ENCODE data around the gene KANK3. TPM values are rescaled to one million over a fixed set of nuclear protein-coding genes. Genes with fewer than 3 reads are reported as not detected.

Gene KANK3
- total and polyA plus RNA-seq, 9 of the 15 experiments (the other 6 are each of a cell fraction or from before 2014, with no cell fraction given): 0.03 to 0.40 (median 0.08) TPM; not detected in 6

DNA sequence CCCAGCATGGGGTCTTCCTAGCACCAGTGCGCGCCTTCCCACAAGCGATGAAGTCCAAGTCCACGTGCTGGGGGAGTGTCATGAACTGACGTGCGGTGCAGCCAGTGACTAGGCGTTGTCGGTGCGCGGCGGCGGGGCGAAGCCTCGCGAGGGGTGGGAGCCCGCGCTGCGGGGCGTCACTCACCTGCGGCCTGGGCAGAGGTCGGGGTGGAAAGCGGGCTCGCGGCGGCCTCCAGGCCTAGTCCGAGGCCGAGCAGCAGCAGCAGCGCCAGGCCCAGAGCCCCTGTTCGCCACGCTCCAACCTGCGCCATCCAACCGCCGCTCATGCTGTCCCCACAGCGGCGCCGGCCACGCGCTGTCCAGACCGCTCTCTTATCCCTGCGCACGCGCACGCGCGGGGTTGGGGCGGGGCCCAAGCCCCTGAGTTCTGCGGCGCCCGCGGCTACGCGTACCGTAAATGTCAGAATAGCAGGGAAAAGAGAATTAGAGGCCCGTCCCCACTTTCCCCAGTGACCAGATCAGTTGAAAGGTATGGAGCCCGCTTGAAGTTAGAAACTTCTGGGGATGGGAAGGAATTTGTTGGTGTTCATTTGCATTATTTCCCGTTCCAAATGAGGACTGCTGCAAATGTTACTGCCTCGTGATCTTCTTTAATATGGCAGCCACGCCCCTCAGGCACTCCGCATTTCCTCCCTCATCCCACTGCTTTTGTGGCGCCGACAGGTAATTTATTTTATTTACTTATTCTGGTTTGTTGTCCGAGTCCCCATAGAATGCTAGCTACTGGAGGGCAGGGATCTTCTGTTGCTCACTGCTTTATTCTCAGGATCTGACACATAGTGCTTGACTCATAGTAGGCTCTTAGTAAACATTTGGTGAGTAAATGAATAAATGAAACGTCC is 34.8 kb downstream of the KANK3 start, which contains the start of gene CD320 (continued):
- TF ChIP-seq KLF1 (tag; IDR thresholded peaks at IDR 0.05) (peak; percentile 72; the same call in 1 of the 2 replicates), PHTF2 (CRISPR knock-in tag; IDR thresholded peaks at IDR 0.05) (no peak), SNIP1 (IDR thresholded peaks at IDR 0.05; ENCODE audit: low read depth) (no peak), IRF2 (CRISPR knock-in tag; IDR thresholded peaks at IDR 0.05) (no peak), RBM39 (optimal IDR thresholded peaks at IDR 0.05; ENCODE audit: low read depth, low read length) (no peak), NR2C2 (CRISPR knock-in tag; IDR thresholded peaks at IDR 0.05) (peak; percentile 72; the same call in 1 of the 2 replicates), NR2C2 (tag; IDR thresholded peaks at IDR 0.05) (peak; percentile 47; the same call in 1 of the 2 replicates), POLR3G (IDR thresholded peaks at IDR 0.05; ENCODE audit: extremely low read depth, insufficient read length, insufficient replicate concordance) (no peak), CEBPB (tag; IDR thresholded peaks at IDR 0.05) (no peak), ZNF445 (CRISPR knock-in tag; IDR thresholded peaks at IDR 0.05; ENCODE audit: low read depth) (no peak), JUND (IDR thresholded peaks at IDR 0.05; ENCODE audit: borderline replicate concordance, low read depth, low read length) (peak; percentile 28; the same call in 1 of the 2 replicates), JUND (tag; IDR thresholded peaks at IDR 0.05; ENCODE audit: borderline replicate concordance, low read depth, low read length) (peak; percentile 43; the same call in 1 of the 3 replicates), ZNF224 (CRISPR knock-in tag; IDR thresholded peaks at IDR 0.05) (peak; percentile 84), SLC30A9 (CRISPR knock-in tag; IDR thresholded peaks at IDR 0.05) (no peak), MAFK (IDR thresholded peaks at IDR 0.05; ENCODE audit: low read length) (peak; percentile 91), DPF2 (IDR thresholded peaks at IDR 0.05) (no peak), KLF13 (tag; IDR thresholded peaks at IDR 0.05; ENCODE audit: borderline replicate concordance, low read depth) (peak; percentile 91), ZNF431 (CRISPR knock-in tag; IDR thresholded peaks at IDR 0.05) (peak; percentile 88), ZNF239 (CRISPR knock-in tag; IDR thresholded peaks at IDR 0.05) (no peak; the same call in 1 of the 2 replicates), STAG1 (CRISPR knock-in tag; IDR thresholded peaks at IDR 0.05; ENCODE audit: borderline replicate concordance) (0 out of 2 replicates have a peak, but pooled peaks have one; percentile 43), SRF (CRISPR knock-in tag; IDR thresholded peaks at IDR 0.05) (0 out of 4 replicates have a peak, but pooled peaks have one; percentile 17 to 27)
- TF ChIP-seq, protein P1, sequence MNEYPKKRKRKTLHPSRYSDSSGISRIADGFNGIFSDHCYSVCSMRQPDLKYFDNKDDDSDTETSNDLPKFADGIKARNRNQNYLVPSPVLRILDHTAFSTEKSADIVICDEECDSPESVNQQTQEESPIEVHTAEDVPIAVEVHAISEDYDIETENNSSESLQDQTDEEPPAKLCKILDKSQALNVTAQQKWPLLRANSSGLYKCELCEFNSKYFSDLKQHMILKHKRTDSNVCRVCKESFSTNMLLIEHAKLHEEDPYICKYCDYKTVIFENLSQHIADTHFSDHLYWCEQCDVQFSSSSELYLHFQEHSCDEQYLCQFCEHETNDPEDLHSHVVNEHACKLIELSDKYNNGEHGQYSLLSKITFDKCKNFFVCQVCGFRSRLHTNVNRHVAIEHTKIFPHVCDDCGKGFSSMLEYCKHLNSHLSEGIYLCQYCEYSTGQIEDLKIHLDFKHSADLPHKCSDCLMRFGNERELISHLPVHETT (CRISPR knock-in tag; conservative IDR thresholded peaks at IDR 0.05 in 1 of 2, IDR thresholded peaks at IDR 0.05 in 1 of 2): no peak
- TF ChIP-seq, protein P2, sequence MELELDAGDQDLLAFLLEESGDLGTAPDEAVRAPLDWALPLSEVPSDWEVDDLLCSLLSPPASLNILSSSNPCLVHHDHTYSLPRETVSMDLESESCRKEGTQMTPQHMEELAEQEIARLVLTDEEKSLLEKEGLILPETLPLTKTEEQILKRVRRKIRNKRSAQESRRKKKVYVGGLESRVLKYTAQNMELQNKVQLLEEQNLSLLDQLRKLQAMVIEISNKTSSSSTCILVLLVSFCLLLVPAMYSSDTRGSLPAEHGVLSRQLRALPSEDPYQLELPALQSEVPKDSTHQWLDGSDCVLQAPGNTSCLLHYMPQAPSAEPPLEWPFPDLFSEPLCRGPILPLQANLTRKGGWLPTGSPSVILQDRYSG (tag; conservative IDR thresholded peaks at IDR 0.05; ENCODE audit: low read depth): no peak
- TF ChIP-seq, protein P3, sequence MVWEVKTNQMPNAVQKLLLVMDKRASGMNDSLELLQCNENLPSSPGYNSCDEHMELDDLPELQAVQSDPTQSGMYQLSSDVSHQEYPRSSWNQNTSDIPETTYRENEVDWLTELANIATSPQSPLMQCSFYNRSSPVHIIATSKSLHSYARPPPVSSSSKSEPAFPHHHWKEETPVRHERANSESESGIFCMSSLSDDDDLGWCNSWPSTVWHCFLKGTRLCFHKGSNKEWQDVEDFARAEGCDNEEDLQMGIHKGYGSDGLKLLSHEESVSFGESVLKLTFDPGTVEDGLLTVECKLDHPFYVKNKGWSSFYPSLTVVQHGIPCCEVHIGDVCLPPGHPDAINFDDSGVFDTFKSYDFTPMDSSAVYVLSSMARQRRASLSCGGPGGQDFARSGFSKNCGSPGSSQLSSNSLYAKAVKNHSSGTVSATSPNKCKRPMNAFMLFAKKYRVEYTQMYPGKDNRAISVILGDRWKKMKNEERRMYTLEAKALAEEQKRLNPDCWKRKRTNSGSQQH (CRISPR knock-in tag; IDR thresholded peaks at IDR 0.05): peak; percentile 80; the same call in 1 of the 2 replicates

All from K562 (cell line).